22Rv1 (cell line): ENCODE measurements around the gene DPYSL5.

ENCODE experiments used
- H3K27ac ChIP-seq: fragments of 450-650 bp; 2 replicates; pipeline ENCODE4 v1.5.1; 2017
- ZFX ChIP-seq: fragments of 450-650 bp; IDR thresholded peaks from 2 replicates; pipeline ENCODE4 v1.6.1; 2017; ENCODE audit warnings: antibody characterized with exemption, borderline replicate concordance
- TF ChIP-seq, protein P1 (sequence below): fragments of 450-650 bp; IDR thresholded peaks from 2 replicates; pipeline ENCODE4 v1.5.1; 2017; ENCODE audit warnings: mild to moderate bottlenecking

The DPYSL5 gene

DNA sequence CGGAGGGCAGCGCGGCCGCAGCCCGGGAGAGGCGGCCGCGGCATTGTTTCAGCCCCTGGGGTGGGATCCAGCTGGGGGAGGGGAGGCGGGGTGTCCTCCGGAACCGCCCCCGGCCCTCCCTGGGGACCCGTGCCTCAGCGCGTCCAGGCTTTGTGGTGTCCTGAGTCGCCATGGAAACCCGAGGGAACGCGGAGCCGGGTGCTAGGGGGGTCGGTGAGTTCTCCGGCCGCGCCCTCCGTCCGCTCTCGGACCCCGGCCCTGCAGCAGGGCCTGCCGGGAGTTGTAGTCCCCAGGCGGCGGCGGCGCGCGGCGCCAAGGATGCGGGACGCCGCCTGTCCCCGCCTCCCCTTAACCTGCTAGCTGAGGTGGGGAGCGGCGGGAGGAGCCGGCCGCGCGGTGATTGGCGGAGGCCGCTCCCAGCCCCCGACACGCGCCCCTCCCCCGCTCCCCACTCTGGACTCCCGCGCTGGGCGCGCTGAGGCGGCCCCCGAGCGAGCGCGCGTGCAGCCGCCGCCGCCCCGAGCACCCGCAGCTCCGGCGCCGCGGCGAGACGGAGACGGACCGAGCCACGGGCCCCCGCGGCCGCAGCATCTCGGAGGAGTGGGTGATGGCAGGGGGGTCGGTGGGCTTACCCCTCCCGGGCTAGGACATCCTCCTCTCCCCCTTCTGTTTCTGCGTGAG is at the start of gene DPYSL5:
Gene DPYSL5, plus strand, starts transcription at position 478 of the 681 bp plus-strand sequence. CDS start 50,368 bp downstream, outside the sequence.
- H3K27ac ChIP-seq = no peak within 1 kb of the TSS
- TF ChIP-seq ZFX = no peak
- TF ChIP-seq, protein P1, sequence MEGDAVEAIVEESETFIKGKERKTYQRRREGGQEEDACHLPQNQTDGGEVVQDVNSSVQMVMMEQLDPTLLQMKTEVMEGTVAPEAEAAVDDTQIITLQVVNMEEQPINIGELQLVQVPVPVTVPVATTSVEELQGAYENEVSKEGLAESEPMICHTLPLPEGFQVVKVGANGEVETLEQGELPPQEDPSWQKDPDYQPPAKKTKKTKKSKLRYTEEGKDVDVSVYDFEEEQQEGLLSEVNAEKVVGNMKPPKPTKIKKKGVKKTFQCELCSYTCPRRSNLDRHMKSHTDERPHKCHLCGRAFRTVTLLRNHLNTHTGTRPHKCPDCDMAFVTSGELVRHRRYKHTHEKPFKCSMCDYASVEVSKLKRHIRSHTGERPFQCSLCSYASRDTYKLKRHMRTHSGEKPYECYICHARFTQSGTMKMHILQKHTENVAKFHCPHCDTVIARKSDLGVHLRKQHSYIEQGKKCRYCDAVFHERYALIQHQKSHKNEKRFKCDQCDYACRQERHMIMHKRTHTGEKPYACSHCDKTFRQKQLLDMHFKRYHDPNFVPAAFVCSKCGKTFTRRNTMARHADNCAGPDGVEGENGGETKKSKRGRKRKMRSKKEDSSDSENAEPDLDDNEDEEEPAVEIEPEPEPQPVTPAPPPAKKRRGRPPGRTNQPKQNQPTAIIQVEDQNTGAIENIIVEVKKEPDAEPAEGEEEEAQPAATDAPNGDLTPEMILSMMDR = no peak

- TF ChIP-seq, protein P1 = no peak
- no peak for TF ChIP-seq ZFX
These were observed 46.6 kb upstream of the DPYSL5 start for GRCh38 chr2:26801328-26801727.

GRCh38 chr2:26801796-26802195 is 46.1 kb upstream of the DPYSL5 start:
- no peak for TF ChIP-seq ZFX
- TF ChIP-seq, protein P1 = no peak
- no peak overlapping the region for H3K27ac ChIP-seq

More at GRCh38 chr2:26801328-26801727, 46.6 kb upstream of the DPYSL5 start:
- no peak overlapping the region for H3K27ac ChIP-seq

- TF ChIP-seq, protein P1 = no peak
- no peak for TF ChIP-seq ZFX
- no peak overlapping the region for H3K27ac ChIP-seq
These were observed 42.7 kb upstream of the DPYSL5 start for GRCh38 chr2:26805241-26805676.

- TF ChIP-seq, protein P1 = no peak
- TF ChIP-seq ZFX = no peak
- H3K27ac ChIP-seq = no peak overlapping the region
These were observed 40.0 kb upstream of the DPYSL5 start for GRCh38 chr2:26807788-26808460.

GRCh38 chr2:26809211-26809610 is 38.7 kb upstream of the DPYSL5 start:
- no peak for TF ChIP-seq ZFX
- TF ChIP-seq, protein P1 = no peak
- H3K27ac ChIP-seq = no peak overlapping the region

- H3K27ac ChIP-seq = no peak overlapping the region
- no peak for TF ChIP-seq ZFX
These were observed 37.9 kb upstream of the DPYSL5 start for GRCh38 chr2:26809876-26810577.
